Measurements from ENCODE around the gene PRSS2.
"Not testable (repeated sequence)": the region's sequence is repeated elsewhere in the genome, so short reads cannot be mapped to it uniquely, and the experiment has no call there.

The PRSS2 gene

GRCh38 chr7:142760071-142760642, 10.6 kb upstream of the PRSS2 start:
- DNase-seq, result no peak

DNA sequence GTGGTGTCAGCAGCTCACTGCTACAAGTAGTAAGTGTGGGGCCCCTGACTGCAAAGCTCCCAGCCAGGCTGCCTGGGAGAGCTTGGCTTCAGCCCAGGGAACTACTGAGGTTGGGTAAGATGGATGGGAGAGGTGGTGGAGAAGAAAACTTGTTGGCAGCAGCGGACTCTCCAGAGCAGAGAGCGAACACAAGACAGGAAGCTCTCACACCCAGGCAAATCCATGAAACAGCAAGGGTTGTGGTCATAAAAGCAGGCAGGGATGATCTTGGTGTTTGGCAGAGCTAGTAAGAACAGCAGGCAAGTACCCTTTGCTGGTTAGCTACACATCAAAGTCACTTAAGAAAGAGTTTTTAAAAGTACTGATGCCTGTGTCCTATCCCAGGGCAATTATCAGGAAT, 9.2 kb upstream of the PRSS2 start:
- not testable (repeated sequence) for DNase-seq

DNA sequence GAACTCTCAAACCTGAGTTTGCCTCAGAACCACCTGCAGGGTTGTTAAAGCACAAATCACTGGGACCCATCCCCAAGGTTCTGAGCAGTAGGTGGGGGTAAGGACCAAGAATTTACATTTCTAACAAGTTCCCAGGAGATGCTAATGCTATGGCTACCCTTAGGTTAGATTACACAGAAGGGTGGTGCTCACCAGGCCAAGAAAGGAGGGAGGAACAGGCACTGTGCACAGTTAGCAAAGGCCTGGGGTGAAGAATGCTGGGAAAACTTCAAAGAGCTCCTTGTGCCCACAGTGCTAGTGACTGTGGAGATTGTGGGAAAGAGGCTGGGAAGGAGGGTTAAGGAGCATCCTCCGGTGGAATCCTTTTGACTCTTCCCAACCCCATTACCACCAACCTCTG, 8.7 kb upstream of the PRSS2 start:
- DNase-seq, result no peak

GRCh38 chr7:142767451-142767850, 3.3 kb upstream of the PRSS2 start:
- DNase-seq, result no peak

- DNase-seq, result no peak
Observed at GRCh38 chr7:142767861-142768260, 2.9 kb upstream of the PRSS2 start.

- DNase-seq, result not testable (repeated sequence)
Observed at GRCh38 chr7:142768885-142769284, 1.9 kb upstream of the PRSS2 start.

DNA sequence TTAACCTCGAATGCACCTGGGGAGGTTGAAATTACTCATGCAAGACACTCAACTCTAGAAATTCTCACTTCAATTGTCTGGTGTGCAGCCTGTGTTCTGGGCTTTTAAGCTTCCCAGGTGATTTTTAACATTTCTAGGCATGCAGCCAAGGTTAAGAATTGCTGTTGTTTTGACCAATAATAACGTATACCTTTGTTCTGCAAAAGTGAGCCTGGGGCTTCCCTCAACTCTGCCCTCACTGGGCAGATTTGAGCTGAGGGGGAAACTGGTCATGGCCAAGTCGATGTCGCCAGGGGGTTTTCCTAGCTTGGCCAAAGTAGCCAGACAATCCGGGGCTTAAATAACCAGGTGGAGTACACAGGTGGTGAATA, 568 bp downstream of the PRSS2 start:
- DNase-seq, result no peak

GRCh38 chr7:142772051-142772450, 1.3 kb downstream of the PRSS2 start:
- no peak for DNase-seq

DNA sequence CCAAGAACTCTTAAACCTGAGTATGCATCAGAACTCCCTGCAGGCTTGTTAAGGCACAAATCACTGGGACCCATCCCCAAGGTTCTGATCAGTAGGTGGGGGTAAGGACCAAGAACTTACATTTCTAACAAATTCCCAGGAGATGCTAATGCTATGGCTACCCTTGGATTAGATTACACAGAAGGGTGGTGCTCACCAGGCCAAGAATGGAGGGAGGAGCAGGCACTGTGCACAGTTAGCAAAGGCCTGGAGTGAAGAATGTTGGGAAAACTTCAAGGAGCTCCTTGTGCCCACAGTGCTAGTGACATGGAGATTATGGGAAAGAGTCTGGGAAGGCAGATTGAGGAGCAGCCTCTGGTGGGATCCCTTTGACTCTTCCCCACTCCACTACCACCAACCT, 1.9 kb downstream of the PRSS2 start:
- no peak for DNase-seq

GRCh38 chr7:142773230-142773629, 2.5 kb downstream of the PRSS2 start:
- DNase-seq, result no peak

DNA sequence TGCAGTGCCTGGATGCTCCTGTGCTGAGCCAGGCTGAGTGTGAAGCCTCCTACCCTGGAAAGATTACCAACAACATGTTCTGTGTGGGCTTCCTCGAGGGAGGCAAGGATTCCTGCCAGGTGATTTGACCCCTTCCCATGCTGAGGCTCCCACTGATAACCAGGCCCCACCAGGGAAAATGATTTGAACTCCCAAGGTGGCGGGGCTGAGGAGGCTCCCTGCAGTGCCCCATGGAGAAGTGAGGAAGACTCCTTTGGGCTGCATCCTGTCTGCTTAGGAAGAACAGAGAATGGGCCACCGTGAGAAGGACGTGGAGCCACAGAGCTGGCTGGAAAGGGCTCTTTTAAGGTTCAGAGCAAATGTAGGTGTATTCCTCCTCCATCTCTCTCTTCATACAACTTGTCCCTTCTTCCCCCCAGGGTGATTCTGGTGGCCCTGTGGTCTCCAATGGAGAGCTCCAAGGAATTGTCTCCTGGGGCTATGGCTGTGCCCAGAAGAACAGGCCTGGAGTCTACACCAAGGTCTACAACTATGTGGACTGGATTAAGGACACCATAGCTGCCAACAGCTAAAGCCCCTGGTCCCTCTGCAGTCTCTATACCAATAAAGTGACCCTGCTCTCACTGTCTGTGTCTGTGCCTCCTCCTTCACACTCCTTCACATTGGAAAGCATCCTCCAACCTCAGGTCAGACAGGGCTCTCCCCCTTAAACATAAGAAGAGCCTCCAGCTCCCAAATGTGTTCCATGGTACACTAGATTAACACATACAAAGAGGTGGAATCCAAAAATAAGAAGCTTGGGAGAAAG, 3.4 kb downstream of the PRSS2 start:
- DNase-seq, result no peak

- no peak for DNase-seq
Observed at GRCh38 chr7:142774826-142775225, 4.1 kb downstream of the PRSS2 start.

GRCh38 chr7:142775351-142776115, 4.8 kb downstream of the PRSS2 start:
- DNase-seq, result not testable (repeated sequence)

DNA sequence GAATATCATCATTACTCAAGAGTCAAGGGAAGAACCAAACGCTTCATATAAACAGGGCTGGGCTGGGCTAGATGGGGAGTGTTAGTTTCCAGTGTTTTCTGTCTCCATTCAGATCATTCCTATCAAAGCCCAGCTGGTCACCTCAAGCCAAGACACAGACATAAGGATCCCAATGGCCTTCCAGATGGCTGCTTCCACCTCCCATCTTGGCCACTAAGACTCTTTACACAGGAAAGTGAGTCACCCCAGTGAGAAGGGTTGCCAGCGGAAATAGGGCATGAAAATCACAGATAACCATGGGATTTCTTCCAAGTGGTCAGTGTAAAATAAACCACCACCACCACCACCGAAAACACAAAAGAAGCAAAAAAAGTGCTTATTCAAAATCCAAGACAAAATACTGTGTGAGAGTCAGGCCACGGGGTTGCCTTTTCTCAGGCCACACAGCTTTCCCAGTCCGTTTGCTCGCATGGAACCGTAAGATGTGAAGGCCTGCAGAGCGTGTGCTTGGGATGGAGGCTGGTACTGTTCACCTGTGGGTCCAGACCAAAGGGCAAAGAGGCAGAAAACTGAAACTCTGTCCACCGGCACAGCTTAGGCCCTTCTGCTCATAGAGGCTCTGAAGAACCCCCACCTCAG, 5.6 kb downstream of the PRSS2 start:
- no peak for DNase-seq

DNA sequence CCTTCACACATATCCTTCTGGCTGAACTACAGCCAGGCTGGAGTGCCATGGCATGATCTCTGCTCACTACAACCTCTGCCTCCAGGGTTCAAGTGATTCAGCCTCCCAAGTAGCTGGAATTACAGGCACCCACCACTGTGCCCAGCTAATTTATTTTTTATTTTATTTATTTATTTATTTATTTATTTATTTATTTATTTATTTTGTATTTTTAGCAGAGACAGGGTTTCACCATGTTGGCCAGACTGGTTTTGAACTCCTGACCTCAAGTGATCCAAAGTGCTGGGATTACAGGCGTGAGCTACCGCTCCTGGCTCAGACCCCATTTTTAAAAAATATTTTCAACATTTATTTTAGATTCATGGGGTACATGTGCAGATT, 6.1 kb downstream of the PRSS2 start:
- DNase-seq, result not testable (repeated sequence)

GRCh38 chr7:142777318-142777717, 6.5 kb downstream of the PRSS2 start:
- no peak for DNase-seq

DNA sequence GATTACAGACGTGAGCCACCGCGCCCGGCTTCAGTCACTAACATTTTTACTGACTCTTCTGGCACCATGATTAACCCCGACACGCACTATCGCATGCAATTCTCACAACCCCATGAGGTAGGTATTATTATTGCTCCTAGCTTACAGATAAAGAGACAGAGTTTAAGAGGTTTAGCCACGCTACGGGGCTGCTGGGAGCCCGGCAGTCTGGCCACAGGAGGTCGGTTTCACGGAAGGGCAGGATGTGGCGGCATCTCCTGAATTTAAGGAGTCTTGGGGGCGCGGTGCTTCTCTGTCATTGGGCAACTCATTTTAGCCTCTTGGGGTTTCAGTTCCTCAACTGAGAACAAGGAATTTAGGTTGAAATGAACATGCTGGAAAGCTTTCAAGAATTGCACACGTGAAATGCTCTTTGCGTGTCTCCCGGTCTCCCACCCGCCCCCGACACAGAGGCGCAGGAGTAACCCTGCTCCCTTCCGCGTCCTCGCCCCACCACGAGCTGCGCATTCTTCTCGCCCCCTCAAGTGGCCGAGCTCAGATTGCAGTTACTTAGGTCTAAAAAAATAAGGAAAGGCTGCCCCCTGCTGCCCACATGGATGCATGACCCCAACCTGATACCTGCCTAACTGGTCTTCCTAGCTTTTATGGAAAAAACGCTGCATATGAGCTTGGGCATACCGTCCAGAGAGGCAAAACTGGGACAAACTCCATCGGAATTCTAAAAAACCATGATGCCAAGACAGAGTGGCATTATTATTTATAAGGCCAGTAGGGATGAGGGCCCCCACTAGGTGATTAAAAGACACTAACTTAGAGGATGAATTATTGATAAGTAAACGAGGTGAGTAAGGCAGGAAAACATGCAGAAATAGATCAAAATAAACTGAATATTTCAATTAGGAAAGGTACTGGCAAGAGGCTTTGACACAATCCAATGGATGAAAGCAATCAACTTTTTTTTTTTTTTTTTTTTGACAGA, 12.4 kb downstream of the PRSS2 start:
- peak; percentile 60 for DNase-seq

- no peak for DNase-seq
Observed at GRCh38 chr7:142784096-142784495, 13.3 kb downstream of the PRSS2 start.

GRCh38 chr7:142784716-142785115, 13.9 kb downstream of the PRSS2 start:
- no peak for DNase-seq

GRCh38 chr7:142785841-142786250, 15.1 kb downstream of the PRSS2 start:
- DNase-seq, result peak; percentile 65

GRCh38 chr7:142787034-142787768, 16.4 kb downstream of the PRSS2 start:
- no peak for DNase-seq

GRCh38 chr7:142787783-142788182, 17.0 kb downstream of the PRSS2 start:
- no peak for DNase-seq

Data from activated T-cell treated with anti-CD3 and anti-CD28 coated beads for 4 hours (primary cell).